HG02970 (cell line): ENCODE measurements around the gene USP46.

Experiments used
- ATAC-seq: cut with Tn5 transposase; IDR thresholded peaks from one replicate; pipeline ENCODE4 v1.9.1; 2021; ENCODE audit warnings: mild to moderate bottlenecking, moderate library complexity, moderate number of reproducible peaks; ENCODE audit not compliant: unreplicated experiment, low FRiP score

Gene USP46

DNA sequence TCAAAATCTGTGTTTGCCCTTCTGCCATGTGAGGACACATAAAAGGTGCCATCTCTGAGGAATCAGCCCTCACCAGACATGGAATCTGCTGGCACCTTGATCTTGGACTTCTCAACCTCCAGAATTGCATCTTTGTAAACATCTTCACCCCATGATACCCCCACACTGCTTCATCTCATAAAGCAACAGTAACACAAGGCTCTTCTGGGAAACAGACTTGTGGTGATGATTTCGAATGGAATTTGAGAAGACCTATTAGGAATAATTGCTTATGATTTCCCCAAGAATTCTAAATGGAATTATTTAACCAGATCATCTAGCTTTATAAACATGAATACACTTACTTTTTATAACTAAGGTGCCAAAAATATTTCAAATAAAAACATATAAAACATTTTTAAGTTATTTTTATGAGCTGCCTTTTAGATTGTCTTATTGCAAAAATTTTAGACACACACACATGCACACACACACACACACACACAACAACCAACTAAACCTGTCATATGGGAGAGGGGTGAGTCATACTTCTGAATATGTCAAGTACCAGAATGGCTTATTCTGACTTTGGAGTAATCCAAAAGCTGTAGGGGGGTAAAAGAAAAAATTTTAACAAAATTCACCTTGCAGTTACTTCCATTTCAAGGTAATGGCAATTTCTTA lies 82.0 kb downstream of the USP46 start:
- no peak for ATAC-seq

GRCh38 chr4:52576326-52576725 lies 82.8 kb downstream of the USP46 start:
- no peak for ATAC-seq

DNA sequence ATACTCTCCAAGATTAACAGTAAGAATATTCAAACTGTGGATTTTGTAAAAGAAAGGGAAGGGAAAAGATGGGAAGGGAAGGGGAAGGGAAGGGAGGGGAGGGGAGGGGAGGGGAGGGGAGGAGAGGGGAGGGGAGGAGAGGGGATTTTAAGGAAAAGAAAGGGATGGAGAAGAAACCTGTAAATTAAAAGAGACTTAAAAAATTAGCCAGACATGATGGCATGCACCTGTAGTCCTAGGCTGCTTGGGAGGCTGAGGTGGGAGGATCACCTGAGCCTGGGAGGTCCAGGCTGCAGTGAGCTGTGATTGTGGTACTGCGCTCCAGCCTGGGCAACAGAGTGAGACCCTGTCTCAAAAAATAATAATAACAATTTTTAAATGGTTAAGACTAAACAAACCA lies 83.7 kb downstream of the USP46 start:
- no peak for ATAC-seq

DNA sequence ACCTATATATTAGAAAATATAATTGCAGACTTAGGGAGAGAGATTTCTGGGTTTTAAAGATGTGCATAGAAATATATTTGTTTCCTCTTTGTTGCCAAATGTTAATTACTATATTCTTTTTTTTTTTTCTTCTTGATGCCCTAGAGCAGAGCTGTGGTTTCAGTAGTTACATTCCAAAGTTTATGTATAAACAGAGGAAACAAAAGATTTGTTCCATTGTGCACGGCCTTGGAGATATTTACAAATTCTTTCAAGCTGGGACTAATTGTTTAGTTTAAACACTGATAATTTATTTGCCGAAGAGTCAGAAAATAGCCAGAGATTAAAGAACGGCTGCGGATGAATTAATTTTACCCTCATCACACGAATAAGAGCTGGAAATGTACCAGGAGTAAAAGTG lies 85.1 kb downstream of the USP46 start:
- ATAC-seq: no peak

DNA sequence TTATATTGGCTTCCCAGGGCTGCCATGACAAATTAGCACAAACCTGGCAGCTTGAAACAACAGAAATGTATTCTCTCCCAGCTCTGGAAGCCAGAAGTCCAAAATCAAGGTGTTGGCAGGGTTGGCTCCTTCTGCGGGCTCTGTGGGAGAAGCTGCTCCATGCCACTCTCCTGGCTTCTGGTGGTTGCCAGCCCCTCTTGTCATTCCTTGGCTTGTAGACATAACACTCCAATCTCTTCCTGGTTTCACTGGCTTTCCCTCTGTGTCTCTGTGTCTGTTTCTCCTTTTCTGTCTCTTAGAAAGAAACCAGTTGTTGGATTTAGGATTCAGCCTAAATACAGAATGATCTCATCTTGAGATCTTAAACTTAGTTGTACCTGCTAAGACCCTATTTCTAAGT lies 85.5 kb downstream of the USP46 start:
- ATAC-seq: no peak

DNA sequence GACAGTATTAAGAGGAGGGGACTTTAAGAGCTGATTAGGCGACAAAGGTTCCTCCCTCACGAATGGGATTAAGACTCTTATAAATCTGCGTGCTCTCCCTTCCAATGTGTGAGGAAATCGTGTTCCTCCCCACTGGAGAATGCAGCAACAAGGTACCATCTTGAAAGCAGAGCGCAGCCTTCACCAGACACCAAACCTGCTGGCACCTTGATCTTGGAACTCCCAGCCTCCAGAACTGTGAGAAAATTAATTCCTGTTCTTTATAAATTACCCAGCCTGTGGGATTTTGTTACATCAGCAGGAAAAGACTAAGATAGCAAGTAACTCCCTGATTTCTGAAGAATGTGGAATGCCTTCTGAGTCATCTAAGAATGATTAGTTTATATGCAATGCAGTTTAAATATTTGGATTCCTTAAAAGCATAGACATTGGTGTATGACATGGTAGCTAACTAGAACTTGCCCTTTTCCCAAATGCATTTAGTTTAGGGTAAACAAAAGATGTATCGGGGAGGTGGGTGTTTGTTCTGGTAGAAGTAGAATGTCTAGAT lies 86.1 kb downstream of the USP46 start:
- ATAC-seq: no peak

DNA sequence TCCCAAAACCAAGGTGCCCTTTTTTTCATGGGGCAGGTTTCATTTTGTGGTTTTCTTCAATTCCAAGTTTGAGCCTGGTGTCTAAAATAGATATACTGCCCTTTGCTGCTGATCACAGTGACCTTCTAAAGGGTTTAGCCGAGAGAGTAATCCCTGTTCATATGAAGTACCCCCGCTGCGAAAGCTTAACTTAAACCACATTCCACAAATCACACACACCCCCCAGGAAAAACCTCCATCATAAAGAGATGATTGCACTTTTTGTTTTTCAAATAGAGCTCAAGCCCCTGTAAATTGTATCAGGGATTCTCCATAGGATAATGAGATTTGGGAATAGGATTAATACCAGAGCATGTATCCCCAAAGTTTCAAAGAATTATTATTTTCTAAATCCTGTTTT lies 90.8 kb downstream of the USP46 start:
- ATAC-seq: no peak

DNA sequence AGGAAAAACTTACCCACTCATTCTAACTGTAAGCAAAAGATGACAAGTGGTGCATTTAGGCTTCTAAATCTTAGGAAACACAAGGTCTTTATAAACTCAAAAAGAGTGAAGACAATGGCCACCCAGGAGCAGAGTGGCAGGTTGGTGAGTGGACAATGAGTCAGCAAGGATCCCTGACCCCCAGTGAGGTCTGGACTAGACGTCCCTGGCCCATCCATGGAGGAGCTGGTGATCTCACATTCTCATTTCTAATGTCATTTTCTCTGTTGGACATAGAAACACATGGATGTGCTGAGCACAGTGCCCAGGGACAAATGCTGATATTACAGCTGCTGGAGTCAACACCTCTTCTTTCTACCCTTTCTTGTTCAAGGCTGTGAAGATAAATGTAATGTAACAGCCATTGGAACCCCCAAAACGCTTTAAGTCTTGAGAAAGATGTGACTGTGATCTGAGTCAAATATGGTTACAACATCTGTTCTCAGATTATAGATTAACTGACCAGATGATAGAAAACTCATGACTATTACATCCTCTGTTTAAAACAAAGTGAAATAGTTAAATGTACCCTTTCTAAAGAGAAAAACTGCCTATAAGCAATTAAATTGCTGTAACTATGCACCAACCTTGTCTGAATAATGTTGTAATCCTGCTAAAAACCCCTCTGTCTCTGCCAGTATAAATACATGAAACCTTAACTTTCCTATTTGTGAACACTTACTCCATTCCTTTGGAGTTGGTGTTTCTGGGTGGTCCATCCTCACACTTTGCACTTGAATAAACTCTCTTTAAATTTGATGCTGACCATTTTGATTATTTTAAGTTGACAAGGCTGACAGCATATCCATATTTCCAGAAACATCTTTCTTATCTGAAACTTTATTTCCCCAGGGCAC lies 92.7 kb downstream of the USP46 start:
- ATAC-seq: no peak

GRCh38 chr4:52560844-52561280 lies 98.2 kb downstream of the USP46 start:
- no peak for ATAC-seq

- ATAC-seq: no peak
Measured at GRCh38 chr4:52555356-52555716, 103.8 kb downstream of the USP46 start.

DNA sequence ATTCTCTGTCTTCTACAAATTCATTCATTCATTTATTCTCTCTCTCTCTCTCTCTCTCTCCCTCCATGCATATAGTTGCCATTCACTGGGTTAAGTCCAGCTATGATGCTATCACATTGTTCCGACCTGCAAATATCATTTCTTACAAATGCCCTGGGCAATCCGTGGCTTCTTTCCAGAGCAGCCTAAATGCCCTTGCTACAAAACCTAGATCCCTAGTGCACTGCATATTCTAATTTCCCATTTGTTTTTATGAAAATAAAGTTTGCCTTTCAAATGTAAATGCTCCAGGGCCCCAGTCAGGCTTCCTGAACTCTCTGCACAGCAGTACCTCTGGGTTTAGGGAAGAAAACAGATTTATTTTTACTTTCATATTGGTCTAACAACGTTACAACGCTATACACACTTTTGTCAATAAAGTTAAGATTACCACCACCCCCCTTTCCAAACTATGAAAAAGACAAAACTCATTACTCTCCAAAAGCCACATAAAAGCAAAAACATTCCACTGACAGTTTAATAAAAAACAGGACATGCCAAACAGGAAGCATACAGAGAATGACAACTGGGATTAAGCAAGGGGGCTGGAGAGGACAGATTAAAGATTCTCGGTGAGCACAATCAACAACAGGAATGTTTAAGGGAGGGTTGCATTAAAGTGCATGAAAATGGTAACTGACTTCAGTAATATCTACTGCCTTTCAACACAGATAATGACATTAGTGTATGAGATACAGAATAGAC lies 104.3 kb downstream of the USP46 start:
- no peak for ATAC-seq

DNA sequence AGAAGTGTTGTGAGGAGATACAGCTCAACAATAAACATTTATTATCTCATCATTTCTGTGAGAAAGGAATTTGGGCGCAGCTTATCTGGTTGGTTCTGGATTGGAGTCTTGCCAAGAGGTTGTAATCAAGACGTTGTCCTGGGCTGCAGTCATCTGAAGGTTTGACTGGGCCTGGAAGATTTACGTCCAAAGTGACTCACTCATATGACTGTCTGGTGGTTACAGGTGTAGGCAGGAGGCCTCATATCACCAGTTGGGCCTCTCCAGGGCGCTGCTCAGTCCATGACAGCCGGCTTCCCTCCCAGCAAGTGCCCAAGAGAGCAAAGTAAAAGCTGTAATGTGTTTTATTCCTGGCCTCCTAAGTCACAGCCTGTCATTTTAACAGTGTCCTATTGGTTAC lies 106.3 kb downstream of the USP46 start:
- ATAC-seq: no peak

DNA sequence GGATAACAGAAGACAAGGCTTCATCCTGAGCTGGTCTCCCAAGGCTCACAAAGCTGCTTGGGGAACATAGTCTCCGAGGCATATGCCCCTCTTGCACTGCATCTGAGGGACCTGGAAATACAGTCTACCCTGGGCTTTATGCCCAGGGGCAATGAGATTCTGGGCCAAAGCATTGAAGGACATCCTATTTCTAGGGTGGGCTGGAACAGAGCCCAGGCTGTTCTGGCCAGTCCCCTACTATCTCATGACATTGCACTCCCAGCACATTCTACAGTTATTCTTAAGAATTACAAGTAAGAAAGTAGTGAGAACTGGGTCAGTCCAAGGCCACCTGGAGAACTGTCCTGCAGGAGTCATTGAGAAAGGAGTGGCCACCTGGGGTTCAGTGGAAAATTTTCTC lies 107.6 kb downstream of the USP46 start:
- ATAC-seq: no peak

DNA sequence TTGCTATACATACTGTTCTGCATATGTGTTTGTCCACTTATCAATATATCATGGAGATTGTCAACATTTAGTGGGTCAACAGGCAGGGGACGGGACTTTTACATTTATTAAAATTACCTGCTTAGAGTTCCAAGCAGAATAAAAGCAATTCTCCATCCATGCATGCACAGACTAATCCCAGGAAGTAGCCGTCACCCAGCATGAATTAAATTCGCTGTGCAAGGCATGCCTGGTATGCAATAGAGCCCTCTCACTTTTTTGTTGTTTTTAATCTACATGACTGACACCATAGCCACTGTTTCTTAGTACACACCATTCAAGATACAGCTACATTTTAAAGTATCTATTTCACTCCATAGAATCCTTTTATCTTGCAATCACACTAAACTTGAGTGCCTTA lies 108.9 kb downstream of the USP46 start:
- ATAC-seq: no peak

GRCh38 chr4:52548818-52549570 lies 110.1 kb downstream of the USP46 start:
- no peak for ATAC-seq

- no peak for ATAC-seq
Measured at GRCh38 chr4:52546449-52546848, 112.7 kb downstream of the USP46 start.

DNA sequence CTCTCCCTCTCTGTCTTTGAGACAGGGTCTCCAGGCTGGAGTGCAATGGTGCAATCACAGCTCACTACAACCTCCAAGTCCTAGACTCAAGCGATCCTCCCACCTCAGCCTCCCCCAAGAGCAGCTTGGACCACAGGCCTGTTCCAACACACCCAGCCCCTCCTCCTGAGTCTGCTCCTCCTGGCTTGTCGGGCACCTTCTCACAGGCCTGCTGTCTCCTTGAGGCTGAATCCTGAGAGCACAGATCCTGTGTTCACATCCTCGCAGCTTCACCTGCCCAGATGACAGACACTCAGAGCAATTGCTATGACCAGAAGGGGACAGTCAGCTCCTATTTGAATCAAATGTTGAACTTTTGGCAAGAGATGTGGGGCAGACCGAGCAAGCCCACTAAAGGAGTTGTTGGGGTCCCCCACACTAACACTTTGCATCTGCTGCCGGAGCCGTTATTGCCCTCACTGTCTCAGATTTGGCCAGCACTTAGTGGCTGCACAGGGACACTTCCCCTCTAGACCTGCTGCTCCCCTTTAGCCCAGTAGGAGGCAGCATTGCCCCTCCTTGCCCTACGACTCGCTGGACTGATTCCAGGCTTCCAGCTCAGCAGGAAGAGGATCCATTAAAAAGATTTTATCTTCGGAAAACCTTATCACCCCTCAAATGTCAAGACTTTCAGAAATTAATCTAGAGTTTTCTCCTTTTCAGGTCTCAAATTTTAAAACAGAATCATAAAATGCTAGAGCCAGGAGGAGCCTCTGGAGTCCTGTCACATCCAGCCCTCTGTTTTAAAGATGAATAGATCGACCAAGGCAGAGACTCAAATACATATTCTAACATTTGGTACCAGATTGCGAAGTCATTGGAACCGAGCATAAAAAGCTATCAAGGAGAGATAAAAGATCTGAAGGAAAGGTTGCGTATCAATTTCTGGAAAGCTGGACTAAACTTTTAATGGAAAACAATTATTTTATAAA lies 113.7 kb downstream of the USP46 start:
- no peak for ATAC-seq
